Measurements from ENCODE around the gene NOD2. TPM values are rescaled to one million over a fixed set of nuclear protein-coding genes. Genes with fewer than 3 reads are reported as not detected.

The NOD2 gene
- polyA plus RNA-seq, result 1 to 10 TPM in 2 of 3 donors, under 1 TPM in 1; 0.43 to 2.5 (median 1.2) TPM

DNA sequence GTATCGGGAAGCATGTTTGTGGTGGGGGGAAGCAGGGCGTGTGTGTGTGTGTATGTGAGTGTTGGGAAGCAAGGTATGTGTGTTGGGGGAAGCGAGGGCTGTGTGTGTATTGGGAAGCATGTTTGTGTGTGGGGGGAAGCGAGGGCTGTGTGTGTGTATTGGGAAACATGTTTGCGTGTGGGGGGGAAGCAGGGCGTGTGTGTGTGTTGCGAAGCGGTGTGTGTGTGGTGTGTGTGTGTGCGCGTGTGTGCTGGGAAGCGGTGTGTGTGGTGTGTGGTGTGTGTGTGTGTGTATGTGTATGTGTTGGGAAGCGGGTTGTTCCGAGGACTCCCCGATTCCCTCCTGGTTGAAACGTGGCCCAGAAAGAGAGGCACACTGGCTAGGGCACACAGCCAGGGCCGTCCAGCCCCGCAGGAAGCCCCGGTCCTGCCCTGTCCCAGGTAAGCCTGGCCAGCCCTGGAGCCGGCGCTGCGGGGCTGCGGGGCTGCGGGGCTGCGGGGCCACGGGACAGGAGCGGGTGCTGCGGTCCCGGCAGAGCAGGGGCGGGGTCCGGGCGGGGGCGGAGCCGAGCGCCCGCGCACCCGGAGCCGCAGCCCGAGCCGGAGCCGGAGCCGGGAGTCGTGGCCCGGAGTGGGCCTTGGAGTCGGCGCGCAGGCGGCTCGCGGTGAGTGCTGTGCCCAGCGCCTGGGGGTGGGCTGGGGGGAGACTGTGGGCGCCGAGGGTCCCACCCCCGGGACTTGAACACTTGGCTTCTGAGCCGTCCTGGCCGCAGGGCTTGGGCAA, at the start of gene NOD2:
NOD2 (plus strand) TSS at position 608 of the 783 bp plus-strand sequence. CDS start 5,890 bp downstream, outside the sequence.
- WGBS, 3 donors, result 12 to 20% (median 14%) methylated on average over 40 to 56 of the region's 56 CpGs
- no peak within 1 kb of the TSS for H3K27ac ChIP-seq (ENCODE audit: low read depth, low read length)

DNA sequence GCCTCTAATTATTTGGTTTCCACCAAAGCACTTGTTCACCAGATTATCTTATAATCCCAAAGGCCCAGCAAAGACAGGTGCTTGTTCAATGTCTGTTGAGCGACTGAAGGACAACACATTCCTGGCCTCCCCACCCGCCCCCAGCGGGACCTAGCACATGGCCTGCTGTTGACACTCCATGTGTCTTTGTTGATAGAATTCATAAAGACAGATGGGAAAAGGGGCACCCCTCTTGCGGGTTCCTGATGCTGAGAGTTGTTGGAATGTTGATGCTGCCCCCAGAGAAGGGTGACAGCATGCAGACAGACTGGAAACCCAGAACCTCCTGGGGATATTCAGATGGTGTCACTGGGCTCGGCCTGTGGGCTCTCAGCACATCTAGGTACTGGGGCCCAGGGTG, 49.2 kb upstream of the NOD2 start:
- no peak overlapping the region for H3K27ac ChIP-seq (ENCODE audit: low read depth, low read length)
- WGBS, 3 donors, result 86 to 93% (median 90%) methylated on average over 5 of the region's 5 CpGs

DNA sequence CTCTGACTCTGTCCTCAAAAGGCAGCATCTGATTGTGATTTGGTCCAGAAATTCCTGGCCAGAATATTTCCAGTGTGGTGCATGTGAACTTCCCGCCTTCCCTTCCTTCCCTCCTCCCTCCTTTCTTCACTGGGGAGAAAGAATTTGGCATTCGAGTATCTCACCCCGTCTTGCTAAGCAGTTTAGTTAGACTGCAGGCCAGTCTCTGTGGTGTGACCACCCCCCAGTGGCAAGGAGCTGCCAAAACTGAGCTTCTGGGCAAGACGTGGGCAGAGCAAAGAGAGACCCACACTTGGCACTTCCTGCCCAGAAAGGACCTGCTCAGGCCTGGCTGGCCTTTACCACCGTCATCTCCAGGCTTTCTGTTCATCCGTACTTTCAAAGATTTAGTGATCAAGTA, 48.7 kb upstream of the NOD2 start:
- WGBS, 3 donors, result 36 to 53% (median 40%) methylated on average over 6 of the region's 6 CpGs
- H3K27ac ChIP-seq (ENCODE audit: low read depth, low read length), result no peak overlapping the region

DNA sequence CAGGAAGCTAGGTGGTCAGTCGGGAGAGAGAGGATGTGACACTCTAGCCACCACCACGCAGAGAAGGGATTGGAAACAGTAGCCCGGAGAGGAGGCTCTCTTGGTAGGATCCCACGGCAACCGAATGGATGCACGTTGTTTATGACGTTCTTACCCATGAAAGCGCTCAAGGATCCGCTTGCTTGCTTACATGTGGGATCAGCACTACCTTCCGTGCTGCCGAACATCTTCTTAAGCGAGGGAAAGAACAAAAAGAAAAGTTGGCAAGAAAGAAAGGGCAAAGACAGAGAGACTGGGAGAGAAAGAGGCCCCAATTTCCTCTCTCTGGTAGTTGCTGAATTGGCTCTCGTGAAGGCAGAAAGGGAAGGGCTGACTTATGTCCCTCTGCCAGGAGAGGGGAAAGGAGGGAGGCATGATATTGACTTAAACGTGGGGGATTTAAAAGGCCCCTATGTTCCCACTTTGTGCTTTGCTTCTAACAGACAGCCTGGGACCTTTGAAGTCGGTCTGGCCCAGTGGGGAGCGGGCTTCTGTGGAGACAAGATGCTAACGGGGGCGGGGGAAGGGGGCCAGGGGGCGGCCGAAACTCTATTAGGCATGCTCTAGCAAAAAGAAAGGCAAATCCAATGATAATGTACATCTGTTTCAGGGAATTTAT, 47.7 kb upstream of the NOD2 start:
- WGBS, 3 donors, result 67 to 80% (median 70%) methylated on average over 20 of the region's 20 CpGs
- no peak overlapping the region for H3K27ac ChIP-seq (ENCODE audit: low read depth, low read length)

DNA sequence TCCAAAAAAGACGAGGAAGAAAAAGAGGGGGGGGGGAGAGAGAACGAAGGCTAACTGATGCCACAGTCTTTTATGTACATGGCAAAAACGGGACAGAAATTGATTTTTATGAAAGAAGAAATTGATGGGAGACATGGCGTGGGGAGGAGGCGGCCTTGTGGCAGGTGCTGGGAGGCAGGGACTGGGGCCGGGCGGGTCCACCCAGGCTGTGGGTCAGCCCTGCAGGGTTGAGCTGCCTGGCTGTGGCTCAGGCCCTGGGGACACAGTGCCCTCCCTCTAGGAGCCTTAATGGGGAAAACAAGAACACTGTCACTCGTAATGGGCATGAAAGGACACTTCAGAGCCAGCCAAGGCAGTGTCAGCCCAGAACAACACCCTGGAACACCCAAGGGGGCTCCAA, 47.1 kb upstream of the NOD2 start:
- no peak overlapping the region for H3K27ac ChIP-seq (ENCODE audit: low read depth, low read length)
- 79 to 80% (median 79%) methylated on average over 8 of the region's 8 CpGs for WGBS, 3 donors

DNA sequence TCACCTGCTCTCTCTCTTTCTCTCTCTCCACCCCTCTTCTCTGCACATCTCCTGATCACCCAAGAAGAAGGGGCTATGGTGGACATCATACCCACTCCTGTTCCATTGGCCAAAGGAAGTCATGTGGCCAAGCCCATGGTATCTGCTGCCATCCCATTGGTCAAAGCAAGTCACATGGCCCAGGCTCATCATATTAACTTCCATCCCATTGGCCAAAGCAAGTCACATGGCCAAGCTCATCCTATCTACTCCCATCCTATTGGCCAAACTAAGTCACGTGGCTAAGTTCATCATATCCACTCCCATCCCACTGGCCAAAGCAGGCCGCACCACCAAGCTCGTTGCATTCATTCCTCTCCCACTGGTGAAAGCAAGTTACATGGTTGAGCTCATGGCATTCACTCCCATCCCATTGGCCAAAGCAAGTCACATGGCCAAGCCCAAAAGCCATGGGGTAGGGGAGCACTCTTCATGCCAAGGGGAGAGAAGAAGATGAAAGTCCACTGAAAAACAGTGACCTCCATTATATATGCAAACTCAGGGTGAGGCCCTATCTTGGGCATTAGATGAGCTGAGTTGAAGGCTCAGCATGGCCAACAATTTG, 41.5 kb upstream of the NOD2 start:
- H3K27ac ChIP-seq (ENCODE audit: low read depth, low read length), result no peak overlapping the region
- 97 to 99% (median 99%) methylated on average over 3 of the region's 3 CpGs for WGBS, 3 donors

DNA sequence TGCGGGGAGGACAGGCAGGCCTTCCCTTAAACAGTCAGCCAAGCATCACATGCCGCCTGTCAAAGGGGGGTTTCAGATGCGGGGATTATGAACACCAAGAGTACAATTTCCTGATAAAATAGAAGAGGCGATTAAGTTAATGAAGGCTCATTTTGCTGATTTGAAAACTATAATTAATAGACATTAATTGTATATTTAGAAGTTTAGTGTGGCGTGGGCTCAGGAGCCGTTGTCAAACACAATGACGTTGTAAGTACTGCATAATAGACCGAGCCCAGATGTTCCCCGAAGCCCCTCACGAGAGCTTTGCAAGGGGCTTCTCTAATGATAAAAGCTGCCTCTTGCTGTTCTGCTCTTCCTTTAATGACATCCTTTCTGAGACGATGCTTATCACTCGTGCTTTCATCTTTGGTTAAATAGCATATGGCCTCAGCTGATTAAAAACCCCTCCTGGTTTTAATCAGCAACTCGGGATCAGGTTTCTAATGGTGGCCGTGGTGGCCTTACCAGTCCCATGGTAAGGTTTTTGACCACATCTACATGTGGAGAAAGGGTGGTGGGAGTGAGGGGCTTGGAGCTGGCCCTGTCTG, 40.5 kb upstream of the NOD2 start:
- no peak overlapping the region for H3K27ac ChIP-seq (ENCODE audit: low read depth, low read length)
- 69 to 79% (median 73%) methylated on average over 14 of the region's 14 CpGs for WGBS, 3 donors

DNA sequence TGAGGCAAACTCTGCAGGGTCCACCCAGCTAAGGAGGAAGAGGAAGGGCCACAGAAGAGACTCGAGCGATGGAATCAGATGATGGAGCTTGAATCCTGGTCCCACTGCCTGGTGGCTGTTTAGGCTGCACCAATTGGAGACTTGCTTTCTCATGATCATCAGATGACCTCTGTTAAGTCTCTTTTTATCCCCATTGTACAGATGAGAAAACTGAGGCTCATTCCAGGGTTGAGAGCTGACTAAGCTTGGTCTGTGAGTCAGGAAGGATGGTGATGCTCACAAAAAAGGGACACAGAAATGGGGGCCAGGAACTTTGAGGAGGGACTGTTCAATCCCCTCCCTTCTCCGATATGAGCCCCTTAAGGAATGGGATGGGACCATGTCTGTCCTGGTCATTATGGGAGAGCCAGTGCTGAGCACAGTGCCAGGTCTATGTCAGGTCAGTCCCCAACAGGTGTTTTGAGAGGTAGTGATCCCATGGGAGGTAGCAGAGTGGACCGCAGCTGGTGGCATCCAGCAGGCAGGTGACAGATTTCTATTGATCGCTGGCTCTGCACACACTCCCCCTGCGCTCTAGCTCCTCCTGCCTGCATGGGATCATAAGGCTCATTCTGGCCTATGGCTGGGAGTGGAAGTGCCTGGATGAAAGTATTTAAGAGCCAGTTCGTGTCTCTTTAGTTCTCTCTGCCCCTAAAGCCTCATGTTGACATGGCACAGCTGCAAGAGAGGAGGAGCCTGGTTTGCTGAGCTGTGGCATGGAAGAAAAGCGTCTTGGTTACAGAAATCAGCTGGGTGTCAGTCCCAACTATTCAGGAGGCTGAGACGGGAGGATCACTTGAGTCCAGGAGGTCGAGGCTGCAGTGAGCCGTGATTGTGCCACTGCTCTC, 39.5 kb upstream of the NOD2 start:
- H3K27ac ChIP-seq (ENCODE audit: low read depth, low read length), result no peak overlapping the region
- WGBS, 3 donors, result 47 to 87% (median 85%) methylated on average over 11 of the region's 11 CpGs

DNA sequence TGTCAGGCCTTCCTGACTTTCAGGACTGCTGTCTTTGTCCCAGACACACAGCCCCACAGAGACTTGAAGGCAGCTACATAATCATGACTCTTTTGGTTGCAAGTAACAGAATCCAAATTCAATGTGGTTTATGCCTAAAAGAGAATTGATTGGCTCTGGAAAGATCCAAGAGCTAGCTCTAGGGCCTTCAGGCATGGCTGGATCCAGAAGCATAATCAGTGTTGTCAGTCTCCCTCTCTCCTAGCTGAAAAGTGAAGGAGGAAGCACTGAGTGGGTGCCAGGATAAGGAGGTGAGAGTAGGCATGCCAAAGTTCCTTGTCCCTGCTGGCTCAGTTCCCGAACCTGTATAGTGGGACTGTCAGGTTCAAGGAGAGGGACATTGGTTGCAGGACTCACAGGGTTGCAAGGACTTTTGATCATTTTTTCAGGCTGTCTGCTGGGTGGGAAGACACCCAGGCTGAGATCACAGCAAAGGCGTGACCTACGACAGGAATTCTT, 37.8 kb upstream of the NOD2 start:
- H3K27ac ChIP-seq (ENCODE audit: low read depth, low read length), result no peak overlapping the region
- 54 to 96% (median 95%) methylated on average over 3 of the region's 3 CpGs for WGBS, 3 donors

DNA sequence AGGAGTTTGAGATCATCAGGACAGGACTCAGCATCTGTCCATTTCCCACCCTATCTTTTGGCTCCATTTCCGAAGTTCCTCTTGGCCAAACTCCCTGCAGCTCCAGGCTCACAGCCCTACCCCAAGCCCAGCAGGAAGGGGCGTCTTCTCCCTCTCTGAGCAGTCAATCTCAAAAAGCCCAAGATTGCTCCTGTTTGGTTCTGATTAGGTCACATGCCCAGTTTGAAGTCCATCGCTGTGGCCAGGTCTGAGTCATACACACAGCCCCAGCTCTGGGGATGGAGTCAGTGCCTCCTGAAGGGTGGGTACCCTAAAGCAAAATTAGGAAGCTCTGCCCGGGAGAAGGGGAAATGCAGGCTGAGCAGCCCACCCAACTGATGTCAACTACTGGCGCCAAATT, 36.2 kb upstream of the NOD2 start:
- H3K27ac ChIP-seq (ENCODE audit: low read depth, low read length), result no peak overlapping the region
- 43 to 52% (median 49%) methylated on average over 5 of the region's 5 CpGs for WGBS, 3 donors

DNA sequence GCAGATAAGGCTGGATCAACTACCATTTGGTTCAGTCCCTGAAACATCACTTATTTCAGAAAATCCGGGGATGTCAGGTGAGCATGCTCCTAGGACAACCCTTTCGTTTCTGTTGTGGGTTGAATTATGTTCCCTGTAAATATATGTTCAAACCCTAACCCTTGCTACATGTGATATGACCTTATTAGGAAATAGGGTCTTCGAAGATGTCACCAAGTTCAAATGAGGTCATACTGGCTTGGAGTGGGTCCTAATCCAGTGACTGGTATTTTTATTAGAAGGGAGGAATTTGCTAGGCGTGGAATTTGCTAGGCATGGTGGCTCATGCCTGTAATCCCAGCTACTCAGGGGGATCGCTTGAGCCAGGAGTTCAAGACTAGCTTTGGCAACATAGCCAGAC, 33.6 kb upstream of the NOD2 start:
- 83 to 90% (median 83%) methylated on average over 5 of the region's 5 CpGs for WGBS, 3 donors
- H3K27ac ChIP-seq (ENCODE audit: low read depth, low read length), result no peak overlapping the region

DNA sequence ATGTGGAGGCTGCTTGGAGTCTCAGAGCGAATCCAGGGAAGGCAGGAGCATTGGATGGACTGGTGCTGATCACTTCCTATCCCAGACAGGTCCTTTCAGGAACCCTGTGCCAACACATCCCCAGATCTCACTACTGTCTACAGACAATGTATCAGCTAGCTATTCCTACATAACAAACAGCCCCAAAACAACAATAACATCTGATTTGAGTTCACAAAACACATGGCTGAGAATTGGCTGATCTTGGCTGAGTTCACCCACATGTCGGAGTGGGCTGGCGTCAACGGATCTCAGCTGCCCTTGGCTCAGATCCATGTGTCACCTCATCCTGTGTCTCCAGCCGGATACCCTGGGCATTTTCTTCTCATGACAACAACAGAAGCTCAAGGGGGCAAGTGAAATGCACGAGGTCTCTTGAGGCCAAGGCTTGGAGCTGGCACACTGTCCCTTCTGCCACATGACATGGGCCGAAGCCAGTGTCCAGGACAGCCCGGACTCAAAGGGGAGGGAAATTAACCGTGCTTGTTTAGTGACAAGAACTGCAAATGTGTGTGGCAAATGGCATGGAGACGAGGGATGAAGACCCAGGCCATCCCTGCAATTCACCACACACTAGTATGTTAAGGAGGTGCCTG, 31.0 kb upstream of the NOD2 start:
- whole genome bisulfite sequencing, 3 donors, result 65 to 95% (median 89%) methylated on average over 10 of the region's 10 CpGs
- H3K27ac ChIP-seq (ENCODE audit: low read depth, low read length), result no peak overlapping the region

DNA sequence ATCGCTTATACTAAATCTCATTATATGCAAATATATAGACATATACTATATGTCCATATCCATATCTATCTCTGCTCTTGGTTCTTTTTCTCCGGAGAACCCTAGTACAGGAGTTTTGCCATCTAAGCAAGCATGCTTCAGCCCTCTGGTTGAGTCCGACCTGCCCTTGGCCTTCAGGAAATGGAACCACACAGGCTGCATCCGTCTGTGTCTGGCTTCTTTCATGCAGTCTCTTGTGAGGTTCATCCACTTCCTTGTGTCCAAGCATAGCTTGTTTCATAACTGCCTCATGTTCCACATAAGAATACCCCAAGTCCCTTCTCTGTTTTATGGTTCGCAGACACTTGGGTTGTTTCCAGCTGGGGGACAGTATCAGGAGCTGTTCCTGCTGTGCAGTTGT, 29.1 kb upstream of the NOD2 start:
- no peak overlapping the region for H3K27ac ChIP-seq (ENCODE audit: low read depth, low read length)
- WGBS, 3 donors, result 69 to 91% (median 73%) methylated on average over 5 of the region's 5 CpGs

DNA sequence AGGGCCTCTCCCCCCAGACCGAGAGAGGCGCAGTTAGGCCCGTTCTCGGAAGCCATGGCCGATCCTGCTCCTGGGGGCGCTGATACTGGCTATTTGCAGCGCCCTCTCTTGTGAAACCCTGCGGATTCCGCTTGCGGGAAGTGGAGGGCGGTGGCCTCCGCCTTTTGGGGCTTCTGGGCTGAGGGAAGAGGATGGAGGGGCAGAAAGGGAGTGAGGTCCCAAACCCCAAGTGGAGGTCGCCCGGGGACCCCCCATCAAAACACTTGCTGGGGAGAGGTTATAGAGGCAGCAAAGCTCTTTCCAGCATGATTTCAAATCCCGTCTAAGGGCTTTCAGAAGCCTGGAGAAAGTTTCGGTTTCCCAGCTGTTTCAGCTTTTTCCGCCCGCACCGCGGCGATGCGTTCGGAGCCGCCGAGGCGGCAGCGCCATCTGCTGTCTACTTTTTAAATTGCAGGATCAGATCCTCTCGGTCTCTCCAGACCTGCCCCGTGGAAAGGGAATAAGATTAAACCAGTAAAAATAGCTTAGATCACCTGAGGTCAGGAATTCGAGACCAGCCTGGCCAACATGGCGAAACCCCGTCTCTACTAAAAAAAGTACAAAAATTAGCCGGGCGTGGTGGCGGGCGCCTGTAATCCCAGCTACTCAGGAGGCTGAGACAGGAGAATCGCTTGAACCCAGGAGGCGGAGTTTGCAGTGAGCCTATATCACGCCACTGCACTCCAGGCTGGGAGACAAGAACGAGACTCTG, 28.1 kb upstream of the NOD2 start:
- H3K27ac ChIP-seq (ENCODE audit: low read depth, low read length), result no peak overlapping the region
- WGBS, 3 donors, result 13 to 19% (median 14%) methylated on average over 40 of the region's 40 CpGs

DNA sequence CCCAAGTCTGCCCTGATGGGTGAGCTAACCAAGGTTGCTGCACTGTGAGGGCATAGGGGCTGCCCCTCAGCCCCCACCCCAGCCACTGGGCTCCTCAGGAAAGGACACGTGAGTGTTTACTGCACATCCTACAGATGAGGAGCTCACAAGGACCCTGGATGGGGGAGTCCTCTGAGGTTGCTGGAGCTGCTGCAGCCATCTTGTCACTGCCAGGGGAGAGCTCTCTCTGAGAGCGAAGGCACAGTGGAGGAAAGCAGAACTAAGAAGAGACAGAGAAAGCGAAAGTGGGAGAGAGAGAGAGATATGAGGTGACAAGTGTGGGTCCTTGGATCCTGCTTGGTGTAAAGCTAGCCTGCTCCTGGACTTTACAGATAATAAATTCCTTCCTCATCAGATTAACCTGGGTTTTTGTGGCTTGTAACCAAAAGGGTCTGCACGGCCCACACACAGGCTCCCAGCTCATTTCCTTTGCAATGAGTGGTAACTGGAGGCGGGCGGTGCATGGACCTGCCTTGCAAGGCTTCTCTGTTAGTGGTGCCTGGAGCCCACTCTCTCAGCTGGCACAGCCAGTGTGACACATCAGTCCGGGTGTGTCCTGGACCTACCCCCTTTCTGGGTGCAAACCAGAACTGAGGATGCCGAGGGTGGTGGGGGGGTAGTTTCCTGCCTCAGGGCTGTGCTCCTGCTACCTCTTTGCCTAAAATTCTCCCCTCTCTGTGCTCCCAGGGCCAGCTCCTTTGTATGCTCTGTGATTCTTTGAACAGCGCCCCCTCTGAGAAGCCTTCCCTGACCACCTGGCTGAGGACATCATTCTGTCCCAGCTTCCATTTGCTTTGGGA, 26.5 kb upstream of the NOD2 start:
- WGBS, 3 donors, result 45 to 81% (median 61%) methylated on average over 9 of the region's 9 CpGs

More for the DNA sequence above, 26.5 kb upstream of the NOD2 start:
- H3K27ac ChIP-seq (ENCODE audit: low read depth, low read length), result no peak overlapping the region
